A673 (cell line): Measurements from ENCODE around the gene MED23.

Experiments used
- EZH2 ChIP-seq: fragments of 200-600 bp; sonication (generic); IDR thresholded peaks from 2 replicates; pipeline ENCODE4 v1.6.1; 2017; ENCODE audit warnings: borderline replicate concordance, low read depth, mild to moderate bottlenecking, mixed read lengths, antibody characterized with exemption, low read length; ENCODE audit not compliant: poor library complexity, severe bottlenecking
- TF ChIP-seq, protein P1 (sequence below): fragments of 300-800, 200-600 bp; sonication (generic); conservative IDR thresholded peaks from 2 replicates; pipeline ENCODE4 v1.5.1; 2017; ENCODE audit warnings: low read depth, mild to moderate bottlenecking, antibody characterized with exemption, low read length, moderate library complexity, mixed read lengths

DNA sequence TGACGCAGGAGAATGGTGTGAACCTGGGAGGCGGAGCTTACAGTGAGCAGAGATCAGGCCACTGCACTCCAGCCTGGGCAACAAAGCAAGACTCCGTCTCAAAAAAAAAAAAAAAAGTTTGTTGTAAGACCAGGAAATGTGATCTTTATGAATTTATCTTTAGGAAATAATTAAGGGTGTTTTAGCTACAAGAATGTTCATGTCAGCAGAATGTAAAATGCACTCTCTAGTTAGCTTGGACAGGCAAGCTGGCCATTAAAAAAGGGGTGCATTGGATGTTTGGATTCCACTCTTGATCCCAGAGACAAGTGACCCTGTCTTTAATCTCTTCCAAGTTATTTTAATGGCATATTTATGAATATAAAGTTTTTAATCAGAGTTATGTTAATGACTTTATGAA is 28.6 kb upstream of the MED23 start:
- TF ChIP-seq EZH2 = no peak
- TF ChIP-seq, protein P1, sequence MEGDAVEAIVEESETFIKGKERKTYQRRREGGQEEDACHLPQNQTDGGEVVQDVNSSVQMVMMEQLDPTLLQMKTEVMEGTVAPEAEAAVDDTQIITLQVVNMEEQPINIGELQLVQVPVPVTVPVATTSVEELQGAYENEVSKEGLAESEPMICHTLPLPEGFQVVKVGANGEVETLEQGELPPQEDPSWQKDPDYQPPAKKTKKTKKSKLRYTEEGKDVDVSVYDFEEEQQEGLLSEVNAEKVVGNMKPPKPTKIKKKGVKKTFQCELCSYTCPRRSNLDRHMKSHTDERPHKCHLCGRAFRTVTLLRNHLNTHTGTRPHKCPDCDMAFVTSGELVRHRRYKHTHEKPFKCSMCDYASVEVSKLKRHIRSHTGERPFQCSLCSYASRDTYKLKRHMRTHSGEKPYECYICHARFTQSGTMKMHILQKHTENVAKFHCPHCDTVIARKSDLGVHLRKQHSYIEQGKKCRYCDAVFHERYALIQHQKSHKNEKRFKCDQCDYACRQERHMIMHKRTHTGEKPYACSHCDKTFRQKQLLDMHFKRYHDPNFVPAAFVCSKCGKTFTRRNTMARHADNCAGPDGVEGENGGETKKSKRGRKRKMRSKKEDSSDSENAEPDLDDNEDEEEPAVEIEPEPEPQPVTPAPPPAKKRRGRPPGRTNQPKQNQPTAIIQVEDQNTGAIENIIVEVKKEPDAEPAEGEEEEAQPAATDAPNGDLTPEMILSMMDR = no peak
